ENCODE results near the gene IDH1.
"Not testable (repeated sequence)": the region's sequence is repeated elsewhere in the genome, so short reads cannot be mapped to it uniquely, and the experiment has no call there.

Gene IDH1

DNA sequence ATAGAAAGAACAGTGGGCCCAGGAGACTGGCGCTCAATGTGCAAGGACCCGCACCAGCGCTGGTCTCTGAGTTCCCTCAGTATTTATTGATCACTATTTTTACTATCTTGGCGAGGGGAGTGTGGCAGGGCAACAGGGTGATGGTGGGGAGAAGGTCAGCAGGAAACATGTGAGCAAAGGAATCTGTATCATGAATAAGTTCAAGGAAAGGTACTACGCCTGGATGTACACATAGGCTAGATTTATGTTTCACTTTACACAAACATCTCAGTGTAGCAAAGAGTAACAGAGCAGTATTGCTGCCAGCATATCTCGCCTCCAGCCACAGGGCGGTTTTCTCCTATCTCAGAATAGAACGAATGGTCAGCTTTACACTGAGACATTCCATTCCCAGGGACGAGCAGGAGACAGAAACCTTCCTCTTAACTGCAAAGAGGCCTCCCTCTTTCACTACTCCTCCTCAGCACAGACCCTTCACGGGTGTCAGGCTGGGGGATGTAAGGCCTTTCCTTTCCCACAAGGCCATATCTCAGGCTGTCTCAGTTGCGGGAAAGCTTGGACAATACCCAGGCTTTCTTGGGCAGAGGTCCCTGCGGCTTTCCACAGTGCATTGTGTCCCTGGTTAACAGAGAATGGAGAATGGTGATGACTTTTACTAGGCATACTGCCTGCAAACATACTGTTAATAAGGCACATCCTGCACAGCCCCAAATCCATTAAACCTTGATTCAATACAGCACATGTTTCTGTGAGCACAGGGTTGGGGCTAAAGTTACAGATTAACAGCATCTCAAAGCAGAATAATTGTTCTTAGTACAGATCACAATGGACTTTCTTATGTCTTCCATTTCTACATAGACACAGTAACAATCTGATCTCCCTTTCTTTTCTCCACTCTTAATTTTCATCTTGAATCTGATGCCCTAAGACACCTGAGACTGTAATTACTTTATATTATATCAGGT, 2.3 kb upstream of the IDH1 start:
- in situ Hi-C loops (cut with HindIII; ENCODE audit: low sequenced_read_pairs): not testable (repeated sequence)

DNA sequence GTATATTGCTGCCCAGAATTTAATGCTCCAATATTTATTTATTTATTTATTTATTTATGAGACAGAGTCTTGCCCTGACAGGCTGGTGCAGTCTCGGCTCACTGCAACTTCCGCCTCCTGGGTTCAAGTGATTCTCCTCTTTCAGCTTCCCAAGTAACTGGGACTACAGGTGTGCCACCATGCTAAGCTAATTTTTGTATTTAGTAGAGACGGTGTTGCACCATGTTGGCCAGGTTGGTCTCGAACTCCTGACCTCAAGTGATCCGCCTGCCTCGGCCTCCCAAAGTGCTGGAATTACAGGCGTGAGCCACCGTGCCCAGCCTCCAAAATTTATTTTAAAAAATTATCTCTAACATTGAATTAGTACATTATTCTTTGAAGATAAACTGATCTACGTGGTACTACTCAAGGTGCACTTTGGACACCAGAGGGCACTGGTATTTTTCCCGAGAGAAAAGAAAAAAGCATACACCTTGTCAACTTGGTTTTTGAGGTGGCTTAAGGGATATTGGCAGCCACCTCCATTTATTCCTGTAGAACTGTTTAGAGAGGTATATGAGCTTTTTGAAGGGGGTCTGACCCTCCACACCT, 1.4 kb upstream of the IDH1 start:
- in situ Hi-C loops (cut with HindIII; ENCODE audit: low sequenced_read_pairs): no loop called here

DNA sequence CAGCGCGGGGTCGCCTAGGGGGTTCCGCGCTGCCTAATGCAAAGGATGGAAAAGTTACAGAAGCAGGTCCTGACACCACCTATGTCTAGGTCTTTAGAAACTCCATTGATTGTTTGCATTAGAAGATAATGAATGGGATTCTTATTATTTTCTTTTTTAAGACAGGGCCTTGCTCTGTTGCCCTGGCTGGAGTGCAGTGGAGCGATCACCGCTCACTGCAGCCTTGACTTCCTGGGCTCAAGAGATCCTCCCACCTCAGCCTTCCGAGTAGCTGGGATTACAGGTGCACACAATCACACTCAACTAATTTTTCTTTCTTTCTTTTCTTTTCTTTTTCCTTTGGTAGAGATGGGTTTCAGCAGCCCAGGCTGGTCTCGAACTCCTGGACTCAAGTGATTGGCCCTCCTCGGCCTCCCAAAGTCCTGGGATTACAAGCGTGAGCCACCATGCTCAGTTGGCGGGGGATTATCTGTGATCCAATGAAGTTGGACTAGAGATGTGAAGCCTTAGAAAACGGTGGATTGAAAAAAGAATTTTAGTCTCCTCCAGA, 761 bp upstream of the IDH1 start:
- in situ Hi-C loops (cut with HindIII; ENCODE audit: low sequenced_read_pairs): no loop called here

DNA sequence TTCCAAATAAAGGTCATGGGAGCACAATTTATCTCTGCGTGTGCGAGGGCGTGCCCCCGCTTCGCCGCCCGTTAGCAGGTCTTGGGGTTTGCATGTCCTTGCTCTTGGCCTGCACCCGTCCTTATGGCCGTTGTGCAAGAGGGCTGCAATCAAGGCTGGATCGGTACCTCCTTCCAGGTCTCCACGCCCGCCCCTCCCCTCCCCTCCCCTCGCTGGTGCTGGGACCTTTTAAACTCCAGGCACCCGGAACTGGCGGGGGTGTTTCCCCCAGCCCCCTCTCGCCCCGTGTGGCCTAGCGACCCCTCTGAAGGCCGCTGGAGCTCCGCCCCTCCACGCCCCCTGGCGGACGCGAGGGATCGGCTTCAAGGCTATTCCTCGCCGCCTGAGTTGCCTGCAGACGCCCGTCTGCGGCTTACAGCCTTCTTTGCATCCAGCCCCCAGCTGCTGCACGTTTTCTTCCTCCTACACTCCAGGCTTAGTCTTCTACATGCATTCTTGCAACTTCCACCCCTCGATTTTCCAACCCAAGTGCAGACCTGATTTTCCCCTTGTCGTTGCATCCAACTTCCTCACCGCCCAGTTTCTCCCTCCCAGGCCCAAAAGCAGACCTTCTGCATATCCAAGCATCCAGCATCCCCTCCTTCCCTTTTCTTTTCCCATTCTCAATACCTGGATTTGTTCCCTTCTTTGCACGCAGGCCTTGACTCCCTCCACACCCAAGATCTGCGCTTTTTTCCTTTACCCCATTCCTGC, 577 bp downstream of the IDH1 start:
- in situ Hi-C loops (cut with HindIII; ENCODE audit: low sequenced_read_pairs): no loop called here

DNA sequence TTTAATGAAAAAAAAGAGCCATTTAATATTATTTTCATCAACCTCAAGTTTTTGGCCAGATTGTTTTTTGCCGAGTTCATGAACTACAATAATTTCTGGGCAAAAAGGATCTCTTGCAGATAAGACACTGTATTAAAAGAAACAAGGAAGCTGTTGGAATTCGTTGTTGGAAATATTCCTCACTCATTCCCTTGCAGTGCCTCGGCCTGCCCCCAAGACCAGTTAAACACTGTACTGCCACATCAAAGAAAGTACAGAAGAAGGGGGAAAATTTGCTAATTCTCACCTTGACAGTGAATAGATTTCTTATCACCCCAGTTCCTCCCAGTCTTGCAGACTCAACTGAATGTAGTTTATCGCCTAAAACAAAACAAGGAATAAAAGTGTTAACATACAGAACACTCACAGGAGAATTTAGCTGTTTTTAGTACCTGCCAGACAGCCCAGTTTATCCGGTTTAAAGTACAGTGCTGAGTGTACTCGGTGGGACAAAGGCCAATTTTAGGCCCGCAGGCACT, 1.2 kb downstream of the IDH1 start:
- in situ Hi-C loops (cut with HindIII; ENCODE audit: low sequenced_read_pairs): no loop called here

DNA sequence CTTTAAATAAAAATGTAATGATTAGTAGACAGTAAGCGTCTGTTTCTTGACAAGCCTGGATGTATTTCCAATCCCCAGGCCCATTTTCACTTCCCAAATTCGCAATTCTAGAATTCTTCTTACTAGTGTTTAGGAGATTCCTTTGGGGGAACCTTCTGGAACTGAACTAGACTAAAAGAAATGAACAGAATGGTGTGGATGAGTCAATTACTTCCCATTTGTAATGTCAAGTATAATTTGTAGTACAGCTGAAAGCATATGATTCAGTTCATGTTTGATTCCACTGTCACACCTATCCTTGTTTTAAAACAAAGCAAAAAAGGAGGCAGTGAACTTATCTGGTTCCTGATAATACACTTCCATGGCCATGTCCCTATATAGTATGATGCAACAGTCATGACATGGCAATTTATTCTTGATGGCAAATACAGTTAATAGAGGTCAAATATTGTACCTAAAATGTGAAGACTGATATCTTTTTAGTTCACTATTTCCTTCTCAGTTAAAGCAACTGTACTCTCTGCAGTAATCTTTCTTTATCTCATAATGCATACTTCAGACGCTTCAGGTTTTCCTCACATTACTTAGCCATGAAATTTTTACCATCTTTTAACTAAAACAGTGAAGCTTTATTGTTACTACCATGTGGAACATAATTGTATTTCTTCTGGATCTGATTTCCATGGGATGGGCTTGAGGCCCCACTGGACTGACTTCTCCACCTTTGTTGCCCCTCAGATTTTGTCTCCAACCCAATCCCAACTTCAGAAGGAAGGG, 2.0 kb downstream of the IDH1 start:
- in situ Hi-C loops (cut with HindIII; ENCODE audit: low sequenced_read_pairs): no loop called here

DNA sequence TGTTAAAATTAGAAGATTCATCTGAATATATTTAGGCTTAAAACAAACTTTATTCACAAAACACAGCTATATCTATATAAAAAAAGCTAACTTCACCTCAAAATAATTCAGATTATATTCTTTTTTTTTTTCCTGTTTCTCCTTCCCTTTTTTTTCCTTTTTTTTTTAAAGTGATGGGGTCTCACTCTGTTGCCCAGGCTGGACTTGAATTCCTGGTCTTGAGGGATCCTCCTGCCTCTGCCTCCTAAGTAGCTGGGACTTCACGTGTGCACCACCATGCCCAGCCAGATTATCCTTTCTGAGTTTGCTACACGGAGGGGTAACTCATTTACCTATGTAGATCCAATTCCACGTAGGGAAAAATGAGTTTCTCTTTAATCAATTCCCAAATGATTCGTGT, 3.8 kb downstream of the IDH1 start:
- in situ Hi-C loops (cut with HindIII; ENCODE audit: low sequenced_read_pairs): no loop called here

DNA sequence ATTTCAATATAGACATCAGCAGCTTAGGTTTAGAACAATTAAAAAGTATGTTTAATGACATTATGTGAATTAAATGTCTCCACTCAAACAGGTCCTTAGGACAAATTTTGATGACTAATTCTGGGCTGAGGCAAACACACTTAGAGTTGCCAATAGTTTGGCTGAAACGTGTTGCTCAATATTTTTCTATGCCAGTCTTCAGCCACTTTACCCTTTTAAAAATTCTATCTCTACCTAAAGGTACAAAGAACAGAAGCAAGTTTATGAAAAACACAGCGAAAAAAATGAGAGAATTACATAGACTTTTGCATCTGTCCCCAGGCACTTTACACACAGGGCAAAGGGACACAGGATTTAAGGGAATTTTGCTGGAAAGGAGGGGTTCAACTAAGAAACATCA, 4.5 kb downstream of the IDH1 start:
- in situ Hi-C loops (cut with HindIII; ENCODE audit: low sequenced_read_pairs): no loop called here

DNA sequence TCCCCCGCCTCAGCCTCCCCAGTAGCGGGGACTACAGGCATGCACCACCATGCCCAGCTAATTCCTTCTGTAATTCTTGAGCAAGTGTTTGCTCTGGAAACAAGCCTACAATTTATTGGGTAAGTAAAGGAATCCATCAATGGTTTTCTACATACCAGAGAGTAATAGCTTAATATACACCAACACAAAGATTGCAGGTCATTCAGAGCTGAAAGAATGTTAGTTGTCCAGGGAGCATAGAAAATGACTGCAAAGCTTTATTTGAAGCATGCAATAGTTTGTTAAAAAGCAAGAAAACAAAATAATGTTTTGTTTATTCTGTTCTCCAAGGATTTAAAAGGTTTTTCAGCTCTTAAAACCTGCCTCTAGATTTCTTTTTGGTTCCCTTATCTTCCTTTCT, 5.6 kb downstream of the IDH1 start:
- in situ Hi-C loops (cut with HindIII; ENCODE audit: low sequenced_read_pairs): no loop called here

DNA sequence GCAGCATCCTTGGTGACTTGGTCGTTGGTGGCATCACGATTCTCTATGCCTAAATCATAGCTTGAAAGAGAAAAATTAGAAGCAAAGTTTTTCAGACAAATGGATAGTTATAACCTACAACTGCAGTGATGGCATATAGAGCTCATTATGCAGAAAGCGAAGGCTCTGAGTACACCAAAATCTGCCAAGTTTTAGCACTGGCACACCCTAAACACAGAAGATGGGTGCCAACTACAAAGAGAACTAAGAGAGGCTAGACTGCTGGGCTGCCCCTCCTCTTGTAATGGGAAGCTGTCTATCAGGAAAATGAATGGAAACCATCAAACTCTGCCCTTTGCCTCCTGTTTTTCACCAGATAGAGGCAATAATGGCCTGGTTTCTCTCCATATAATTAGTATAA, 6.3 kb downstream of the IDH1 start:
- in situ Hi-C loops (cut with HindIII; ENCODE audit: low sequenced_read_pairs): no loop called here

DNA sequence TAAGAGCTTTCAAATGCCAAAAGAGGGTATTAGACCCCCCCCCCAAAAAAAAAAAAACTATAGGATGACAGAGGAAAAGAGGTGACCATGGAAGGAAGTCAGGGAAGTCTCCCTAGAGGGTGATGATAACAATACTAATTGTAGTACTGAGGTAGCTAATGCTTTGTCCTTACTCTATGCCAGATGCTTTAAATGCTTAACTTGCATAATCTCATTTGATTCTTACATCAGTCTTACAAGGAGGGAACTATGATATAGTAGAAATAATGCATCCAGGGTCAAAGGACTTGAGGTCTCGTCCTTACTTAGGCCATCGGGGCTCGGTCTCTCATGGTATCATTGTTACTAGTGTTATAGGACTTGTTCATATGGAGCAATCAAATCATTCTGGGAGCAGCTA, 9.1 kb downstream of the IDH1 start:
- in situ Hi-C loops (cut with HindIII; ENCODE audit: low sequenced_read_pairs): no loop called here

DNA sequence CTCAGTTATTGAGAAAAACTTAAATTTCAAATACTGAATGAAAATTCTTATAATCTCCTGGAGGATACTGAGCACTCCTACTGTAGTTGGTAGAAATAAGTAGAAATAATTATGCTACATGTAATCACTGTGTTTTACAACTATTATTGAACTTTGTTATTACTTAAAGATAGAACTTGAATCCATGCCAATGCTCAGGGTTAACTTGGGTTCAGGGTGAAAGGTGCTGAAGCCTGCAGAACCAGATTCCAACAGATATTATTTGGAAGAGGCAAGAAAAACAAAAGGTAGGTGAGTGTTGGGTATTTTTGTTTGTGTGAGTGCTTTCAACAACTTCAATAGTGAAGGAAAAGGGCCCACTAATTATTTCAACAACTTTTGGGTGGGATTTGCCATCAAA, 10.4 kb downstream of the IDH1 start:
- in situ Hi-C loops (cut with HindIII; ENCODE audit: low sequenced_read_pairs): no loop called here

DNA sequence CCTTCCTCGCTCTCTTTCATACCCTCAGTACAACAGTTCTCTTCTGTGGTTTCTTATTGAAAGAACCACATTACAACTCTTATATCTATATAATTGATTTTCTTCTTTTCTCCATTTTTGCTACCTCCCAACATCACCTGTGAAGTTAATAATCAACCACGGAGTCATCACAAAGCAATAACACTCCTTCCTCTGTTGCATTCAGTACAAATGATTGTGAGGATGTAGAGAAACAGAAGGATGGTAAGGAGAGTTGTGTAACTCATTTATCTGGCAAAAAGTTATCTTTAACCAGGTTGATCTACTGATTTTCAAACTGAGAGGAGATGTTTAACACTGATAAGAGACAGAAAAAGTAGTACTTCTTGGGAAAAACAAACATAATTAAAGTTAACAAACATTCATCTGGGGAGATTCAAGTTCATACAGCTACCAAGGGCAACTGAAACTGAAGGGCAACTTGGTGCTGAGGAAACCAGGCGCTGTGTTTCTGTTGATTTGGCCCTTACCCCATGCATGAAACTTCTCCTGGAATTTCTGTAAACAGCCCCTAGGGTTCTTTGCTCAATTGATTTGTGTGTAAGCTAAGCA, 14.2 kb downstream of the IDH1 start:
- in situ Hi-C loops (cut with HindIII; ENCODE audit: low sequenced_read_pairs): no loop called here

DNA sequence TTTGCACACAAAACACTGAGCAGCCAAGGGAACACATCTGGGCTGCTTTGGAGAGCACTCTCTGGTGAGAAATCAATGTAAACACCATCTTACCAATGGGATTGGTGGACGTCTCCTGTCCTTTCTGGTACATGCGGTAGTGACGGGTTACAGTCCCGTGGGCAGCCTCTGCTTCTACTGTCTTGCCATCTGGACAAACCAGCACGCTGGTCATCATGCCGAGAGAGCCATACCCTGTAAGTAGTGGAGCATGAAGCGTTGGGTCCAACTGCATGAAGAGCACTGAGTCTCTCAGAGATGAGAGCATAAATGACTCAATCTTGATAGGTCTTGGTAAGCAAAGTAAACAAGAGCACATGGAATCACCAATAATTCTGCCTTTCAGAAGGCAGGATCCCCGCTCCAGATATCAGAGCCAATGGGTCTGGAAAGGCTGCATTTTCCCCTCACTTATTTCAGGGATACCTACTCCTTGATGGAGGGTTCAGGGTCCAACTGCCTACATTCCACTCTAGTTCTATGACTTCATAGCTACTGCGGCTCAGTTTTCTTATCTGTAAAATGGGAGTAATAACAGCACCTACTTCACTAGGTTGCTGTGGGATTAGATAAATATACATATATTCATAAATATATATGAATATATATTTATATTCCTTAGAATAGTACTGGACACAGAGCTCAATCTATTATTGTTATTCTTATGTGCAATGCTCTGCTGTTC, 14.9 kb downstream of the IDH1 start:
- in situ Hi-C loops (cut with HindIII; ENCODE audit: low sequenced_read_pairs): no loop called here

DNA sequence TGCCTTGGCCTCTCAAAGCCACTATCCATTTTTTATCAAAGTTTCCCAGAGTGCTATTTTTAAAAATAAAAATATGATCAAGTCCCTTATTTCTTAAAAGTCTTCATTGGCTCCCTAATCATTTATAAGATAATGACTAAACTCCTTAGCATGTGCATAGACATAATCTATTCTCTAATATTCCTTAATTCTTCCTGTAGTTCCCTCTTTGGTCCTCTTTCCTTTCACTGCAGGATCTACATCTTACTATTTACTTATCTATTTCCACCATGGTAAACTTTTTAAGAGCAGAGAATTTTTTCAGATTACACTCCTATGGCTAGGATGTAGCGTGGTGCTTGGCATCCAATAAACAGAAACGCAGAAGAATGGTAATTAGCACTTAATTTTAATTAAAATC, 19.0 kb downstream of the IDH1 start:
- in situ Hi-C loops (cut with HindIII; ENCODE audit: low sequenced_read_pairs): no loop called here

DNA sequence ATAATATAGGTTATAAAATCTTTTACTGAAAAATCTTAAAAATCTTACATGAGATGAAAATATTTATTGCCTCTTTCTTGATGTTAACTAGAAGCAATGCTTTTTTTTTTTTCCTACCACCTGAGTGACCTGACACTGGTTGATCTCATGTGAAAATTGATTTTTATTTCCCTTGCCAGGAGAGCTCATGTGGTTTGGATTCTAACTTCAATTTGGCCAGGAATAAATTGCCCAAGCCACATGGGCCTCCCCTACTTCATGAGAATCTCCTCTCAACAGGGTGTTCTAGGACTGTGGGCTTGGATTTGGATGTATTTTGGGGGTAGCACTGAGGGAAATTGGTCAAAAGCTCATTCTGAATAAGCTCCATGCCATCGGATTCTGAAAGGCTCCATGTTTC, 20.1 kb downstream of the IDH1 start:
- in situ Hi-C loops (cut with HindIII; ENCODE audit: low sequenced_read_pairs): no loop called here

DNA sequence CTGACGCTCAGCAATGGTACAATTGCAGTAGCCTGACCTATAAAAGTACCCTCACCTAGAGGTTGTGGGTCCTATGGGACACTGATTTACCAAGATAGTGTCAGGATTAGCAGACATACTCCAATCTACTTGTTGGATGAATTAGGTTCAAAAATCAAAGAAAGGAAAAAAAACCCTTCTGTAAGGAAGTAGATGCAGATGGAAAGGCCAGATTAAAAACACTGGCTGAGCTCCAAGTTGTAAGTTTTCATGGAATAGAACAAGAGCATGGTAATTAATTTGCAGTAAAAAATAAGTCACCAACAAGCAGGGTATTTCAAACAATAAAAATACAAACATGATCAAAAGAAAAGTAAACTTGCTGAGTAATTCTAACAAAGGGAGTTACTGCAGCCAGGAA, 26.4 kb downstream of the IDH1 start:
- in situ Hi-C loops (cut with HindIII; ENCODE audit: low sequenced_read_pairs): no loop called here

DNA sequence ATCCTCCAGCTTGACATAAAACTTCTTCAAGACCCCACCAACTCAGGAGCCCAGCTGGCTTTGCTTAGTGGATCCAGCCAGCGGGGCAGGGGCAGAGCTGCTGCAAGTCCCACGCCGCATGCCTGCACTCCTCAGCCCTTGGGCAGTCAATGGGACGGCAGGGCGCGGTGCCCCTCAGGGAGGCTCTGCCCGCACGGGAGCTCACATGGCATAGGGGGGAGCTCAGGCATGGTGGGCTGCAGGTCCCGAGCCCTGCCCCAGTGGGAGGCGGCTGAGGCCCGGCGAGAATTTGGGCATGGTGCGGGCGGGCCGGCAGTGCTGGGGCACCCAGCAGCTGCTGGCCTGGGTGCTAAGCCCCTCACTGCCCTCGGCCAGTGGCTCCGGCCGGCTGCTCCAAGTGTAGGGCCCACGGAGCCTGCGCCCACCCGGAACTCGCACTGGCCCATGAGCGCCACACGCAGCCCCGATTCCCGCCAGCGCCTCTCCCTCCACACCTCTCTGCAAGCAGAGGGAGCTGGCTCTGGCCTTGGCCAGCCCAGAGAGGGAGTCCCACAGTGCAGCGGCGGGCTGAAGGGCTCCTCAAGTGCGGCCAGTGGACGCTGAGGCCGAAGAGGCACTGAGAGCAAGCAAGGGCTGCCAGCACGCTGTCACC, 27.2 kb downstream of the IDH1 start:
- in situ Hi-C loops (cut with HindIII; ENCODE audit: low sequenced_read_pairs): no loop called here

DNA sequence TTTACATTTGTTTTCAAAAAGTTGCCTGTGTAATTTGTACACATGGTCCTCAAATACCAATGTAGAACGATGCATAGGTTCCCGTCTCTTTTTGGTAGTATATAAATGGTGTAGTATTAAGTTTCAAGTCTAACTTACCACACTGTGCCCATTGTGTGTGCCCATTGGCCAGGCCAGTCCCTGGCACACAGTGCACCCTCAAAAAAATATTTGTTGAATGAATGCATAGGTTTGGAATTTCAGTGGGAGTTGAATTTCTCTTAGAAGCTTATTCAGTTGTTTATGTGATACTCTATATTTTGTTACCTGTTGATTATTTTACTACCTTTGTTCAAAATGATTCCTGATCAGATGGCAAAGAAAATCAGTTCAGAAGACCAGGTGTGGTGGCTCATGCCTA, 30.1 kb downstream of the IDH1 start:
- in situ Hi-C loops (cut with HindIII; ENCODE audit: low sequenced_read_pairs): no loop called here
